ENCODE data around the gene CRTAP. TPM values are rescaled to one million over a fixed set of nuclear protein-coding genes. Genes with fewer than 3 reads are reported as not detected.
"Not testable (repeated sequence)": the region's sequence is repeated elsewhere in the genome, so short reads cannot be mapped to it uniquely, and the experiment has no call there.

Gene CRTAP
- total and polyA plus RNA-seq, 3 experiments from 2014 or later: 49.5 to 84.0 (median 50.3) TPM

DNA sequence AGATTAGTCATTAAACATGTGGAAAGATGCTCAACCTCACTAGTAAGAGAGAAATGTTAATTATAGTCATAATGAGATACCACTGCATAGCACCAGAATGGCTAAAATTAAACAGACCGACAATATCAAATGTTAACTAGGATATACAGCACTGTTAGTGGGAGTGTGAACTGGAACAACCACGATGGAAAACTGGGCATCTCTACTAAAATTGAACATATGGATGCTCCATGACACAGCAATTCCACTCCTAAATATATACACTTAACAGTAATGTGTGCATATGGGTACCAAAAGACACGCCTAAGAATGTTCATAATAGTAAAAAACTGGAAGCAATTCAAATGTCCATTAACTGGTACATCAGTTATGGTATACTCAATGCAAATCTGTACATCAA is 41.5 kb downstream of the CRTAP start:
- Mint-ChIP-seq H3K4me3 (no peak overlapping the region), H3K36me3 (no peaks in the 10 kb centered on the region), H3K9me3 (no peaks in the 10 kb centered on the region), H3K27ac (no peak overlapping the region), H3K27me3 (peaks cover 42 to 67% of the 10 kb centered on the region in 2 donors), H3K4me1 (no peaks in the 10 kb centered on the region)
- ChIA-PET CTCF (no interaction called here), POLR2A (no interaction called here)
- Histone ChIP-seq H3K36me3 (ENCODE audit: insufficient read depth, low read length) (no peaks in the 10 kb centered on the region), H3K27ac (ENCODE audit: low read depth, low read length) (no peak overlapping the region), H3K4me1 (ENCODE audit: insufficient read depth, low read length) (no peaks in the 10 kb centered on the region), H3K9me3 (ENCODE audit: low read length) (no peaks in the 10 kb centered on the region), H3K4me3 (ENCODE audit: low read length) (no peak overlapping the region), H3K27me3 (ENCODE audit: insufficient read depth, low read length, poor library complexity, severe bottlenecking) (no peaks in the 10 kb centered on the region)
- no peak for DNase-seq

- Histone ChIP-seq H3K4me1 (ENCODE audit: insufficient read depth, low read length) (no peaks in the 10 kb centered on the region), H3K4me3 (ENCODE audit: low read length) (no peak overlapping the region), H3K9me3 (ENCODE audit: low read length) (no peaks in the 10 kb centered on the region), H3K36me3 (ENCODE audit: insufficient read depth, low read length) (no peaks in the 10 kb centered on the region), H3K27ac (ENCODE audit: low read depth, low read length) (no peak overlapping the region), H3K27me3 (ENCODE audit: insufficient read depth, low read length, poor library complexity, severe bottlenecking) (no peaks in the 10 kb centered on the region)
- H3K9me3 Mint-ChIP-seq: no peaks in the 10 kb centered on the region
- H3K36me3 Mint-ChIP-seq: no peaks in the 10 kb centered on the region
- CTCF ChIA-PET: interaction anchor here (1.1 kb wide), 1 partner anchor 10 kb away, joined by 4 read pairs; no protein-coding TSS in a partner anchor
- POLR2A ChIA-PET: no interaction called here
- no peak overlapping the region for H3K4me3 Mint-ChIP-seq
- no peaks in the 10 kb centered on the region for H3K4me1 Mint-ChIP-seq
- DNase-seq: no peak
- H3K27ac Mint-ChIP-seq: no peak overlapping the region
- H3K27me3 Mint-ChIP-seq: peaks cover 32 to 71% of the 10 kb centered on the region in 2 donors
These were observed 45.4 kb downstream of the CRTAP start for GRCh38 chr3:33159234-33159633.

- Mint-ChIP-seq H3K4me1 (no peaks in the 10 kb centered on the region), H3K9me3 (no peaks in the 10 kb centered on the region), H3K27ac (no peak overlapping the region), H3K27me3 (peaks cover 26 to 67% of the 10 kb centered on the region in 2 donors), H3K36me3 (no peaks in the 10 kb centered on the region), H3K4me3 (no peak overlapping the region)
- POLR2A ChIA-PET: no interaction called here
- Histone ChIP-seq H3K27ac (ENCODE audit: low read depth, low read length) (no peak overlapping the region), H3K9me3 (ENCODE audit: low read length) (no peaks in the 10 kb centered on the region), H3K27me3 (ENCODE audit: insufficient read depth, low read length, poor library complexity, severe bottlenecking) (no peaks in the 10 kb centered on the region), H3K4me3 (ENCODE audit: low read length) (no peak overlapping the region), H3K4me1 (ENCODE audit: insufficient read depth, low read length) (no peaks in the 10 kb centered on the region), H3K36me3 (ENCODE audit: insufficient read depth, low read length) (no peaks in the 10 kb centered on the region)
- no peak for DNase-seq
- CTCF ChIA-PET: no interaction called here
These were observed 46.2 kb downstream of the CRTAP start for GRCh38 chr3:33159981-33160380.

DNA sequence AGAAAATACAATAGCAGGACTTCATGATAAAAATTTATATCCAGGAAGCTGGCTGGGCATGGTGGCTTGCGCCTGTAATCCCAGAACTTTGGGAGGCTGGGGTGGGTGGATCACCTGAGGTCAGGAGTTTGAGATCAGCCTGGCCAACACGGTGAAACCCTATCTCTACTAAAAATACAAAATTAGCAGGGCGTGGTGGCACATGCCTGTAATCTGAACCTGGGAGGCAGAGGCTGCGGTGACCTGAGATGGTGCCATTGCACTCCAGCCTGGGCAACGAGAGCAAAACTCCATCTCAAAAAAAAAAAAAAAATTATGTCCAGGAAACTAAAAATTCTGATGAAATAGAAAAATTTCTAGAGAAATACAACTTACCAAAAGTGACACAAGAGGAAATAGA is 48.8 kb downstream of the CRTAP start:
- CTCF ChIA-PET, DNase-seq, POLR2A ChIA-PET: not testable (repeated sequence)

GRCh38 chr3:33165372-33165771 is 51.6 kb downstream of the CRTAP start:
- H3K27ac Mint-ChIP-seq: no peak overlapping the region
- POLR2A ChIA-PET: no interaction called here

More for the DNA sequence above, 48.8 kb downstream of the CRTAP start:
- not testable (repeated sequence) for H3K4me1 Mint-ChIP-seq; H3K36me3 Mint-ChIP-seq; H3K27ac ChIP-seq (ENCODE audit: low read depth, low read length); H3K4me3 Mint-ChIP-seq; H3K4me3 ChIP-seq (ENCODE audit: low read length); H3K27ac Mint-ChIP-seq; H3K9me3 ChIP-seq (ENCODE audit: low read length); H3K36me3 ChIP-seq (ENCODE audit: insufficient read depth, low read length); H3K4me1 ChIP-seq (ENCODE audit: insufficient read depth, low read length); H3K9me3 Mint-ChIP-seq; H3K27me3 ChIP-seq (ENCODE audit: insufficient read depth, low read length, poor library complexity, severe bottlenecking)
- H3K27me3 Mint-ChIP-seq: peaks cover 19 to 45% of the 10 kb centered on the region in 2 donors

DNA sequence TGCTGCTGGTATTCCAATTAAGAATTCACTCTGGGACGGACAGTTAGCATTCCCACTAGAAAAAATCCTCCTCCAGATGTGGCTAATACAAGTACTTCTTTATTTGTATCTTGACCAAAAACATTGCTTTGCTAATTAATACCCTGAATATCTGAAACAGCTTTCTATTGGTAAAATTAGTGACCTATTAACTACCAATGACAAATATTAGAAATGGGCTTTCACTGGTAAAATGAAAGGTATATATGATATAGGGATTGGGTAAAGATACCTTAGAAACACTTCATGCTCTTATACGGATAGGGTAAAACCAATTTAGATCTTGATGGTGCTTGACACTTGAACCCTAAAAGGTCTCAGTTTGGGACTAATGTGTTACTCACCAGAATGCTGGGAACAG is 52.3 kb downstream of the CRTAP start:
- Histone ChIP-seq H3K36me3 (ENCODE audit: insufficient read depth, low read length) (no peaks in the 10 kb centered on the region), H3K27me3 (ENCODE audit: insufficient read depth, low read length, poor library complexity, severe bottlenecking) (no peaks in the 10 kb centered on the region), H3K4me1 (ENCODE audit: insufficient read depth, low read length) (no peaks in the 10 kb centered on the region), H3K9me3 (ENCODE audit: low read length) (no peaks in the 10 kb centered on the region), H3K27ac (ENCODE audit: low read depth, low read length) (no peak overlapping the region), H3K4me3 (ENCODE audit: low read length) (no peak overlapping the region)
- Mint-ChIP-seq H3K27ac (peak overlapping the region in 1 of 8 donors; percentile 78), H3K4me1 (no peaks in the 10 kb centered on the region), H3K4me3 (no peak overlapping the region), H3K27me3 (peaks cover 0 to 11% of the 10 kb centered on the region in 2 donors), H3K9me3 (no peaks in the 10 kb centered on the region), H3K36me3 (no peaks in the 10 kb centered on the region)
- ChIA-PET CTCF (no interaction called here), POLR2A (no interaction called here)
- no peak for DNase-seq

More at GRCh38 chr3:33165372-33165771, 51.6 kb downstream of the CRTAP start:
- Histone ChIP-seq H3K4me1 (ENCODE audit: insufficient read depth, low read length) (no peaks in the 10 kb centered on the region), H3K27ac (ENCODE audit: low read depth, low read length) (no peak overlapping the region), H3K36me3 (ENCODE audit: insufficient read depth, low read length) (no peaks in the 10 kb centered on the region), H3K9me3 (ENCODE audit: low read length) (no peaks in the 10 kb centered on the region), H3K27me3 (ENCODE audit: insufficient read depth, low read length, poor library complexity, severe bottlenecking) (no peaks in the 10 kb centered on the region), H3K4me3 (ENCODE audit: low read length) (no peak overlapping the region)
- no peak for DNase-seq
- Mint-ChIP-seq H3K4me3 (no peak overlapping the region), H3K9me3 (no peaks in the 10 kb centered on the region), H3K4me1 (no peaks in the 10 kb centered on the region), H3K27me3 (peaks cover 0 to 18% of the 10 kb centered on the region in 2 donors), H3K36me3 (no peaks in the 10 kb centered on the region)
- CTCF ChIA-PET: no interaction called here

DNA sequence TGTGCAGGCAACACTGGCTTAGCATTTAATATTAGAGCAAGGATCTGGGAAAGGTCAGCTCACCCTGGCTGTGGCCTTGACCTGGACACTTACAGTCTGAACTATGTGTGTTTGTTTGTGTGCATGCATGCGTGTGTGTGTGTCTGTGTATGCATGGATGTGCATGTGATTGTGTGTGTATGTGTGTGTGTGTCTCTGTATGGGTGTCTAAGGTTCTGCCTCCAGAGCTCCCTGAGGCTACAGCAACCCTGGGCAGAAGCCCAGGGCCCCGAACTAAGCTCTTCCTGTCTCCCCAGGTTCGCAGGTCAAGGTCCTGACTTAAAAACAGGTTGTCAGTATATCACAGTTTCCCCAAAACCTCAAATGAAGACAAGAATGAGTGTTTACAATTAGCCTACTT is 53.5 kb downstream of the CRTAP start:
- H3K27ac ChIP-seq (ENCODE audit: low read depth, low read length): no peak overlapping the region
- peaks cover 0 to 1% of the 10 kb centered on the region in 2 donors for H3K27me3 Mint-ChIP-seq
- no peak overlapping the region for H3K27ac Mint-ChIP-seq
- no peak for DNase-seq
- no peaks in the 10 kb centered on the region for H3K9me3 Mint-ChIP-seq
- ChIA-PET POLR2A (no interaction called here), CTCF (no interaction called here)
- H3K36me3 Mint-ChIP-seq: no peaks in the 10 kb centered on the region
- H3K4me1 Mint-ChIP-seq: peaks cover 9 to 11% (median 10%) of the 10 kb centered on the region in 3 donors
- no peaks in the 10 kb centered on the region for H3K4me1 ChIP-seq (ENCODE audit: insufficient read depth, low read length)
- H3K9me3 ChIP-seq (ENCODE audit: low read length): no peaks in the 10 kb centered on the region
- H3K36me3 ChIP-seq (ENCODE audit: insufficient read depth, low read length): no peaks in the 10 kb centered on the region
- H3K4me3 Mint-ChIP-seq: no peak overlapping the region
- H3K27me3 ChIP-seq (ENCODE audit: insufficient read depth, low read length, poor library complexity, severe bottlenecking): no peaks in the 10 kb centered on the region
- no peak overlapping the region for H3K4me3 ChIP-seq (ENCODE audit: low read length)

- Mint-ChIP-seq H3K9me3 (no peaks in the 10 kb centered on the region), H3K4me3 (no peak overlapping the region), H3K27me3 (no peaks in the 10 kb centered on the region), H3K36me3 (no peaks in the 10 kb centered on the region), H3K4me1 (peaks cover 9 to 12% (median 11%) of the 10 kb centered on the region in 3 donors), H3K27ac (no peak overlapping the region)
- no peak for DNase-seq
- H3K4me3 ChIP-seq (ENCODE audit: low read length): no peak overlapping the region
- no peaks in the 10 kb centered on the region for H3K36me3 ChIP-seq (ENCODE audit: insufficient read depth, low read length)
- CTCF ChIA-PET: no interaction called here
- no peak overlapping the region for H3K27ac ChIP-seq (ENCODE audit: low read depth, low read length)
- H3K9me3 ChIP-seq (ENCODE audit: low read length): no peaks in the 10 kb centered on the region
- POLR2A ChIA-PET: no interaction called here
- no peaks in the 10 kb centered on the region for H3K4me1 ChIP-seq (ENCODE audit: insufficient read depth, low read length)
- no peaks in the 10 kb centered on the region for H3K27me3 ChIP-seq (ENCODE audit: insufficient read depth, low read length, poor library complexity, severe bottlenecking)
These were observed 54.0 kb downstream of the CRTAP start for GRCh38 chr3:33167716-33168336.

Data from CD8-positive, alpha-beta memory T cell (primary cell).